ENCODE measurements around the gene CBLC.
A peak's percentile ranks its signal among the peaks of the same experiment; 100 is the strongest.

Gene CBLC

GRCh38 chr19:44746946-44747738 is 30.5 kb upstream of the CBLC start:
- peak; percentile 79 for ATAC-seq
- peak; percentile 96 for DNase-seq

- DNase-seq = no peak
- peak; percentile 24 for ATAC-seq
Observed at GRCh38 chr19:44747739-44748425, 29.8 kb upstream of the CBLC start.

GRCh38 chr19:44748426-44749254 is 29.1 kb upstream of the CBLC start, which contains the start of gene BCL3:
BCL3 (plus strand) TSS chr19:44748708; CDS start chr19:44748791, 83 bp downstream.
- DNase-seq = peak; percentile 75
- ATAC-seq = peak; percentile 30

DNA sequence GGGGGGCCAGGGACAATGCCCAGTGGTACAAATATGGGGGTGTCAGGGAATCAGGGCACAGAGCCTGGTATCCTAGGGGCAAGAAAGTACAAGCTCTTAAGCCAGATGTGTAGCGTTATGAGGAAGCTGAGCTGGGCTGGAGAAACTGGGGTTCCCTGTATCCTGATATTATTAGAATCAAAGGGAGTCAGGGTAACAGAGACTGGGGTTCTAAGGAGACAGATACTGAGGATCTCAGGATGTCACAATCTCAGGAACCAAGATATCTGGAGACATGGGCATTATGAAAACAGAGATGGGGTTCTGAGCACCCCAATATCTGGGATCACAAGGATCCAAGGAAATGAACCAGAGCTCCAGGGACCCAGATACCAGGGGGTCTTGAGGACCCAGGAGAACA is 28.4 kb upstream of the CBLC start:
- DNase-seq (no peak), ATAC-seq (no peak)

- DNase-seq (no peak), ATAC-seq (no peak)
Observed at GRCh38 chr19:44749994-44750393, 27.7 kb upstream of the CBLC start.

DNA sequence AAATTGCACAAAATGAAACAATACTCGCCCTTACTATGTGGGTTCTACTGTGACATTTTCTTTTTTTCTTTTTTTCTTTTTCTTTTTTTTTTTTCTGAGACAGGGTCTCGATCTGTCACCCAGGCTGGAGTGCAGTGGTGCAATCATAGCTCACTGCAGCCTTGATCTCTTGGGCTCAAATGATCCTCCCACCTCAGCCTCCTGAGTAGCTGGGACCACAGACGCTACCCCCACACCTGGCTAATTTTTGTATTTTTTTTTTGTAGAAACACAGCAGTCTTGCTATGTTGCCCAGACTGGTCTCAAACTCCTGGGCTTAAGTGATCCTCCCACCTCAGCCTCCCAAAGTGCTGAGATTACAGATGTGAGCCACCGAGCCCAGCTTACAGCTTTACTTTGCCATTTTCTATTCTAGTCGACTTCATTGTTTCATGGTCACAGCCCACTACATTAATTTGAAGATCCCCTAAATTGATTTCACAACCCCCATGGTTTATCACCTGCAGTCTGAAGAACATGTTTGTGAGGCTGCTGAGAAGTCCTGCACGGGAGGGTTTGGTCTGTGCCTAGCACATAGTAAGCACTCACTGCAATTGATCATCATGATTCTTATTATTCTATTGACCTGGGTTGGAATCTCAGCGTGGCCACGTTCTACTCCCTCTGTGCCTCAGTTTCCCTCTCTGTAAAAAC is 25.4 kb upstream of the CBLC start:
- DNase-seq = no peak

GRCh38 chr19:44752816-44753625 is 24.7 kb upstream of the CBLC start:
- ATAC-seq = peak; percentile 88

More for the DNA sequence above, 25.4 kb upstream of the CBLC start:
- no peak for ATAC-seq

GRCh38 chr19:44753626-44753931 is 24.1 kb upstream of the CBLC start:
- DNase-seq = no peak
- no peak for ATAC-seq

More at GRCh38 chr19:44752816-44753625, 24.7 kb upstream of the CBLC start:
- DNase-seq = peak; percentile 96

DNA sequence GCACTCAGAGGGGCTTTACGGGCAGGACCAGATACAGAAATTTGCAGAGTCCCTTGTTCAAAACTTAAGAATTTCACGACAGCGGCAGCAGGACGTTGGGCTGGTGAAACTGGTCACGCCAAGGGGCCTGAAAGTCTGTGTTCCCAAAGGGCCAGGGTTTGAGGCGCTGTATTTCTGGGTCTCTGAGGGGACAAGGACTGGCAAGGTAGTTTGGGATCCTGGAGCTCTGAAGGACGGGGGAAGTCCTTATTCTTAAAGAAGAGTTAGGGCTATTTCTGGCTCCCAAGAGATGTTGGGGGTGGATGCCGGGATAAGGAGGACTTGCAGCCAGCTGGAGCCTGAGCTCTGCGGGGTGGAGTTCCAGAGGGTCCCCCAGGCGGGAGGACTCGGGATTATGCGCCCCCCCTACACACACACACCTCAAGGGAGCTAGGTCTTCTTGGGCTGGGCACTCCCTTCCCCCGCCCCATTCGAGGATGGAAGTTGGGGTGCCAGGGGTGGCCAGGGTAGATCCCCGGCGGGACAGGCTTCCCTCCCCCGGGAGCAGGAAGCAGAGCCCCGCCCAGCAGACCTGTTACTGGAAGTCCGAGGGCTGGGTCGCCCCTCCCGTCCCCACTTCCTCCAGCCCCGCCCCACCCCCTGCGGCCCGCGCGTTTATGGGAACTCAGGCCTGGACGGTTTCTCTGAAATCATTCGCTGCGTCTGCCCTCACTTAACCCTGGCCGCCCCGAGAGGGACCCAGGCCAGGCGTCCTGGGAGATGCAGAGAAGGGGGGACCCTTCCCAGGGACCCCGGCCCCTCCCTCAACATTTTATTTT is 23.5 kb upstream of the CBLC start:
- DNase-seq (peak; percentile 91), ATAC-seq (peak; percentile 41)

DNA sequence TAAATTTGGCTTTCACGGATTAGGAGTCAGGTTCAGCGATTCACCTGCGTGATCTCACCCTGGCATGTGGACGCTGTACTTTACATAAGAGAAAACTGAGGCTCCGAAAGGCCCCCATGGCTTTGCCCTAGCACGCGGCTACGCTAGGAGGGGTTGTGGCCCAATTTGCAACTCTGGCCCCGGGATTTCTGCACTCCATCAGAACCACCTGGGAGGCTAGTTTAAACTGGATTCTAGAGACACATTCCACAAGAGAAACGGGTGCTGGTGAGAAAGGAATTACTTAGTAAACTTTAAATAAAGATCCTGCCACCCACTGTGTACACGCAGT is 23.0 kb upstream of the CBLC start:
- no peak for DNase-seq
- no peak for ATAC-seq

DNA sequence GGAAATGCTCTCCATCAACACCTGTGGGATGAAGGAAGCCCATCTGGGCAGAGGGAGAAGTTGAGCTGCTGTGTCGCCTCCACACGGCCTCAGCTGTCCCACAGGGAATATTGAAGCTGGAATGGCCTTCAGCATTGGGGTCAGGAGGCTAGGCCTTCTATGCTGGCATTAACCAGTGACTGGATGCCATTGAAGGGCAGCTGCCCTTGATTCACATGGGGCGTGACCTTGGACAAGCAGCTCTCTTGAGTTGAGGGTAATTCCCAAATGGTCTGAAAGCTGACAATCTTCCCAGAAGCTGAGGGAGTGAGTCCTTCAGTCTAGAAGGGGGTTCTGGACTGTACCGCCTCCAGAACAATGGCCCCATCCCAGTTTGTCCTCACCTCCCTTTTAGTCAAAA is 22.5 kb upstream of the CBLC start:
- ATAC-seq (no peak), DNase-seq (no peak)

DNA sequence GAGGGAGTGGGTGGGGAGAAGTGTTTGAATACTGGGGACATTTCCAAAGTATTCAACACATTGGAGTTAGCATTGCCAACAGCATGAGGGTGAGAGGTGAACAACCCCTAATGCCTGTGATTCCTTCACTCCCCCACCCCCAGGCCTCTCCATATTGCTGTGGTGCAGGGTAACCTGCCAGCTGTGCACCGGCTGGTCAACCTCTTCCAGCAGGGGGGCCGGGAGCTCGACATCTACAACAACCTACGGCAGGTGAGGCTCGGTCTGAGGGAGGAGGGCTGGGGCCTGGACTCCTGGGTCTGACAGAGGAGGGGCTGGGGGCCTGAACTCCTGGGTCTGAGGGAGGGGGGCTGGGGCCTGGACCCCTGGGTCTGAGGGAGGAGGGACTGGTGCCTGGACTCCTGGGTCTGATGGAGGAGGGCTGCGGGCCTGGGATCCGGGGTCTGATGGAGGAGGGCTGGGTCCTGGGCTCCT is 21.6 kb upstream of the CBLC start:
- DNase-seq (no peak), ATAC-seq (no peak)

DNA sequence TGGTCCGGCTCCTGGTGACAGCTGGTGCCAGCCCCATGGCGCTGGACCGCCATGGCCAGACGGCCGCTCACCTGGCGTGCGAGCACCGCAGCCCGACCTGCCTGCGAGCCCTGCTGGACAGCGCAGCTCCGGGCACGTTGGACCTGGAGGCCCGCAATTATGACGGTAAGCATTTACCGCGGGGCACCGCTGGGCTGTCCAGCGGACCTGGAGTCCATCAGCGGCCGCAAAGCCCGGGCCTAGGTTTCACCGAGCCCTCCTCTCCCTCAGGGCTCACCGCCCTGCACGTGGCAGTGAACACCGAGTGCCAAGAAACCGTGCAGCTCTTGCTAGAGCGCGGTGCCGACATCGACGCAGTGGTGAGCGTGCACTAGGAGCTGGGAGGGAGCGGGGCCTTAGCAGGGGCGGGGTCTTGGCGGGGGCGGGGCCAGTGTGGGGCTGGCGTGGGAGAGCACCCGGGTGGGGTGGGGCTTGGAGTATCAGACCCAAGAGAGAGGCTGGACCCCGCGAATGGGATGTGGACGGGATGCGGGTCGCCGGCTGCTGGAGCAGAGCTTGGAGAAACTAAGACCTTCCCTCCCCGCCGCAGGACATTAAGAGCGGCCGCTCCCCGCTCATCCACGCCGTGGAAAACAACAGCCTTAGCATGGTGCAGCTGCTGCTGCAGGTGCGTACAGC is 20.5 kb upstream of the CBLC start:
- DNase-seq = no peak

GRCh38 chr19:44757735-44758505 is 19.8 kb upstream of the CBLC start:
- ATAC-seq (no peak), DNase-seq (no peak)

More for the DNA sequence above, 20.5 kb upstream of the CBLC start:
- ATAC-seq = no peak

DNA sequence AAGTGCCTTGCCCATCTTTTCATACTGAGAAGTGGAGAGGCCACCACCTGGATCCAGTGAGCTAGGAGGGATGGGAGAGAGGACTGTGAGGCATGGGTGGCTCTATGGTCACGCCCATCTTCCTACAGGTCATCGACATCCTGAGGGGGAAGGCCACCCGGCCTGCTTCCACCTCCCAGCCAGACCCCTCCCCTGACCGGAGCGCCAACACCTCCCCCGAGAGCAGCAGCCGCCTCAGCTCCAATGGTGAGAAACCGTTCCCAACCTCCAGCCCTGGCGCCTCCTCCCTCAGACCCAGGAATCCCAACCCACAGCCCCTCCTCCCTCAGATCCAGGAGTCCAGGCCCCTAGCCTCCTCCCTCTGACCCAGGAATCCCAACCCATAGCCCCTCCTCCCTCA is 19.1 kb upstream of the CBLC start:
- no peak for ATAC-seq
- DNase-seq = no peak

- no peak for ATAC-seq
- DNase-seq = no peak
Observed at GRCh38 chr19:44759083-44759804, 18.4 kb upstream of the CBLC start.

GRCh38 chr19:44762038-44762437 is 15.7 kb upstream of the CBLC start:
- DNase-seq = no peak
- ATAC-seq = no peak
